H1 (cell line): ENCODE data around the gene ZBTB7A. TPM values are rescaled to one million over a fixed set of nuclear protein-coding genes. Genes with fewer than 3 reads are reported as not detected.

ENCODE experiments used
- CTCF ChIA-PET: fragments of 300-600 bp; sonication (Branson Sonifier 250); formaldehyde crosslinking; loops from one replicate; lab custom pipeline; 2021; ENCODE audit not compliant: partially characterized antibody; lab: Charles Lee
- POLR2A ChIA-PET: fragments of 300-600 bp; sonication (Branson Sonifier 250); formaldehyde crosslinking; loops from one replicate; lab custom pipeline; 2021; ENCODE audit warnings: inconsistent platforms; ENCODE audit not compliant: partially characterized antibody; lab: Charles Lee
- DNase-seq, 2 experiments: peaks; one replicate each; pipeline versions ENCODE4 v3.0.0 to v3.0.0-alpha.2; 2010 to 2022; ENCODE audit warnings: low spot score in 2 of 2, low read depth in 1 of 2, mixed read lengths in 1 of 2
- FAIRE-seq: peaks from 2 replicates; lab custom pipeline; 2011; peaks lifted over from hg19 to GRCh38; lab: Jason Lieb, UNC
- H2AFZ ChIP-seq: 2 replicates; pipeline ENCODE4 v1.8.1; 2012; ENCODE audit warnings: low read length, inconsistent platforms
- H2AK5ac ChIP-seq: 2 replicates; pipeline ENCODE4 v1.6.1; 2013; ENCODE audit warnings: low read depth, low read length
- H2BK120ac ChIP-seq: replicated peaks from 2 replicates; pipeline ENCODE3; 2013; ENCODE audit warnings: low read depth, low read length, inconsistent platforms
- H2BK12ac ChIP-seq: 2 replicates; pipeline ENCODE4 v1.6.1; 2013; ENCODE audit warnings: low read depth, low read length
- H2BK15ac ChIP-seq: 2 replicates; pipeline ENCODE4 v1.6.1; 2013; ENCODE audit warnings: low read length
- H2BK20ac ChIP-seq: 2 replicates; pipeline ENCODE4 v1.6.1; 2013; ENCODE audit warnings: low read length
- H2BK5ac ChIP-seq: 2 replicates; pipeline ENCODE4 v1.6.1; 2013; ENCODE audit warnings: low read depth, low read length
- H3K14ac ChIP-seq: 2 replicates; pipeline ENCODE4 v1.6.1; 2013; ENCODE audit warnings: inconsistent platforms; ENCODE audit not compliant: insufficient read length
- H3K18ac ChIP-seq: 2 replicates; pipeline ENCODE4 v1.6.1; 2013; ENCODE audit warnings: low read length; ENCODE audit errors: extremely low read depth
- H3K23ac ChIP-seq: 2 replicates; pipeline ENCODE4 v1.6.1; 2013; ENCODE audit warnings: inconsistent platforms; ENCODE audit not compliant: insufficient read length
- H3K23me2 ChIP-seq: 2 replicates; pipeline ENCODE4 v1.6.1; 2013; ENCODE audit warnings: low read depth, low read length
- H3K27ac ChIP-seq: 2 replicates; pipeline ENCODE4 v1.6.1; 2011; ENCODE audit warnings: low read depth, low read length, inconsistent platforms
- H3K27me3 ChIP-seq, 4 experiments: replicated peaks in 1 of 4; 1 replicate in 1 of 4; 2 replicates in 3 of 4; pipeline versions ENCODE4 v1.6.1 to v1.8.1; 2011 to 2013; ENCODE audit warnings: low read length in 3 of 4, mild to moderate bottlenecking in 3 of 4, inconsistent platforms in 2 of 4, mixed read lengths in 2 of 4, moderate library complexity in 1 of 4; ENCODE audit not compliant: control insufficient read depth in 3 of 4, insufficient read depth in 3 of 4; ENCODE audit errors: extremely low read depth in 1 of 4
- H3K36me3 ChIP-seq, 4 experiments: 2 replicates each; pipeline versions ENCODE4 v1.6.1 to v1.8.1; 2011 to 2013; ENCODE audit warnings: mild to moderate bottlenecking in 4 of 4, low read length in 3 of 4, moderate library complexity in 2 of 4, control low read depth in 1 of 4, inconsistent platforms in 1 of 4; ENCODE audit not compliant: insufficient read depth in 4 of 4, control insufficient read depth in 2 of 4
- H3K4ac ChIP-seq: replicated peaks from 2 replicates; pipeline ENCODE3; 2013; ENCODE audit warnings: low read length, low read depth, mixed read lengths, inconsistent platforms; ENCODE audit not compliant: insufficient read length
- H3K4me1 ChIP-seq, 4 experiments: replicated peaks in 1 of 4; 1 replicate in 1 of 4; 2 replicates in 3 of 4; pipeline versions ENCODE4 v1.6.1 to v1.8.1; 2011 to 2013; ENCODE audit warnings: low read length in 3 of 4, inconsistent platforms in 2 of 4, mixed read lengths in 1 of 4; ENCODE audit not compliant: insufficient read depth in 4 of 4, control insufficient read depth in 3 of 4
- H3K4me2 ChIP-seq, 2 experiments: 2 replicates each; pipeline versions ENCODE4 v1.6.1 to v1.8.1; 2011 to 2013; ENCODE audit warnings: low read depth in 2 of 2, low read length in 2 of 2, control low read depth in 1 of 2, inconsistent platforms in 1 of 2, mild to moderate bottlenecking in 1 of 2; ENCODE audit not compliant: insufficient read depth in 1 of 2
- H3K4me3 ChIP-seq, 4 experiments: fragments of 200-600, 300-600 bp in 1 of 4; sonication (generic), shearing (Covaris generic), sonication (Bioruptor Twin) in 1 of 4; 2 replicates each; pipeline versions ENCODE4 v1.5.1 to v1.8.1; 2011 to 2016; ENCODE audit warnings: low read length in 4 of 4, low read depth in 3 of 4, control low read depth in 2 of 4, inconsistent platforms in 2 of 4, mild to moderate bottlenecking in 2 of 4, mixed read lengths in 1 of 4, moderate library complexity in 1 of 4; ENCODE audit not compliant: insufficient read depth in 2 of 4; ENCODE audit errors: extremely low read depth in 1 of 4
- H3K56ac ChIP-seq: replicated peaks from 2 replicates; pipeline ENCODE3; 2013; ENCODE audit warnings: low read depth, mild to moderate bottlenecking, mixed read lengths, low read length, inconsistent platforms; ENCODE audit not compliant: insufficient read length
- H3K79me1 ChIP-seq: 2 replicates; pipeline ENCODE4 v1.6.1; 2013; ENCODE audit warnings: low read depth, low read length, control low read depth
- H3K79me2 ChIP-seq, 2 experiments: 2 replicates each; pipeline versions ENCODE4 v1.6.1 to v1.8.1; 2012 to 2013; ENCODE audit warnings: low read length in 2 of 2, mild to moderate bottlenecking in 2 of 2, inconsistent platforms in 1 of 2; ENCODE audit not compliant: insufficient read depth in 2 of 2, control insufficient read depth in 1 of 2
- H3K9ac ChIP-seq, 4 experiments: replicated peaks in 1 of 4; 1 replicate in 1 of 4; 2 replicates in 3 of 4; pipeline versions ENCODE4 v1.6.1 to v1.8.1; 2011 to 2013; ENCODE audit warnings: low read depth in 3 of 4, low read length in 3 of 4, control low read depth in 2 of 4, mild to moderate bottlenecking in 2 of 4, moderate library complexity in 2 of 4, inconsistent platforms in 1 of 4; ENCODE audit errors: extremely low read depth in 1 of 4
- H3K9me3 ChIP-seq, 2 experiments: 2 replicates each; pipeline versions ENCODE4 v1.6.1 to v1.8.1; 2012 to 2013; ENCODE audit warnings: mild to moderate bottlenecking in 2 of 2, moderate library complexity in 2 of 2, control low read depth in 1 of 2, inconsistent platforms in 1 of 2, low read depth in 1 of 2, low read length in 1 of 2, mixed read lengths in 1 of 2; ENCODE audit not compliant: insufficient read depth in 2 of 2
- H4K20me1 ChIP-seq, 2 experiments: replicated peaks in 1 of 2; 2 replicates each; pipeline versions ENCODE3 to v1.8.1; 2011 to 2013; ENCODE audit warnings: inconsistent platforms in 2 of 2, low read length in 2 of 2, mild to moderate bottlenecking in 1 of 2; ENCODE audit not compliant: insufficient read depth in 2 of 2, control insufficient read depth in 1 of 2
- H4K5ac ChIP-seq: 2 replicates; pipeline ENCODE4 v1.6.1; 2013; ENCODE audit warnings: low read length, low read depth, mixed read lengths, inconsistent platforms; ENCODE audit not compliant: insufficient read length
- H4K8ac ChIP-seq: 2 replicates; pipeline ENCODE4 v1.8.0; 2013; ENCODE audit warnings: mild to moderate bottlenecking, moderate library complexity, low read length, inconsistent platforms; ENCODE audit not compliant: insufficient read depth; ENCODE audit errors: extremely low read depth
- H4K91ac ChIP-seq: replicated peaks from 2 replicates; pipeline ENCODE3; 2013; ENCODE audit warnings: low read length, mixed read lengths, inconsistent platforms; ENCODE audit not compliant: insufficient read length
- TAF7 ChIP-seq: optimal IDR thresholded peaks from 2 replicates; pipeline ENCODE3; 2011; ENCODE audit warnings: low read depth, mild to moderate bottlenecking, inconsistent platforms, low read length, moderate library complexity, borderline replicate concordance
- WGBS, 2 experiments: shearing (Covaris generic) in 1 of 2; methylation state at CpG; one replicate each; pipeline versions ENCODE4 v1.1.6 to v1.1.7; 2013 to 2015; ENCODE audit warnings: low lambda C conversion rate in 2 of 2, mixed read lengths in 2 of 2, inconsistent platforms in 1 of 2, low coverage in 1 of 2, missing lambda C conversion rate in 1 of 2; ENCODE audit not compliant: insufficient replicate concordance in 2 of 2, insufficient coverage in 1 of 2, insufficient read length in 1 of 2; ENCODE audit errors: extremely low coverage in 1 of 2, missing lambda C conversion rate in 1 of 2; 5-methylcytosine and 5-hydroxymethylcytosine counted together
- polyA plus RNA-seq, 7 experiments: library from polyadenylated mRNA; depleted of rRNA in 3 of 7; stranded (reverse) in 5 of 7; unstranded in 2 of 7; fragments of >200 nt in 5 of 7; fragments of 200-250 nt in 2 of 7; gene quantifications; 1 replicate in 5 of 7; 2 replicates in 1 of 7; 4 replicates in 1 of 7; pipeline versions ENCODE4 v1.2.1 to v1.2.3, GENCODE V29; 2011 to 2013; ENCODE audit warnings: missing spikeins in 2 of 7, mixed read lengths in 2 of 7
- total RNA-seq: library from RNA; stranded (reverse); fragmentation: NEBNext Ultra II Directional; extraction: Animal tissue kit (Norgen Biotek cat#: 25700); gene quantifications from 2 replicates; pipeline ENCODE4 v1.2.1, GENCODE V29; 2021

The ZBTB7A gene
- total and polyA plus RNA-seq, 2 of the 8 experiments (the other 6 are each of a cell fraction or from before 2014, with no cell fraction given): 5.6 to 17.8 TPM

- no peaks in the 10 kb centered on the region for H3K9me3 ChIP-seq
- H3K18ac ChIP-seq: no peak overlapping the region
- H2AFZ ChIP-seq: no peak overlapping the region
- no peak overlapping the region for H3K56ac ChIP-seq
- 95% methylated on average over 31 of the region's 37 CpGs; no CpG with 5 or more reads in 1 of the 2 experiments for WGBS, 2 experiments
- H2BK12ac ChIP-seq: no peak overlapping the region
- H3K4me1 ChIP-seq: peaks cover 0 to 3% (median 0%) of the 10 kb centered on the region in 4 experiments; a peak in 4 of 7 replicates
- peaks cover 0 to 26% (median 7%) of the 10 kb centered on the region in 4 experiments; a peak in 5 of 8 replicates for H3K36me3 ChIP-seq
- peaks cover 28 to 43% of the 10 kb centered on the region in 2 experiments for H4K20me1 ChIP-seq
- ChIA-PET CTCF (no interaction called here), POLR2A (interaction anchor here (3.2 kb wide), 1 partner anchor 31 kb away, joined by 13 read pairs; the partner anchor contains the start of gene EEF2)
- no peak overlapping the region for H3K4ac ChIP-seq
- peaks cover 19% of the 10 kb centered on the region for H3K79me1 ChIP-seq
- no peak overlapping the region for H2AK5ac ChIP-seq
- no peaks in the 10 kb centered on the region; the same call in 1 of the 2 replicates for H3K23me2 ChIP-seq
- no peak overlapping the region for H2BK20ac ChIP-seq
- H2BK15ac ChIP-seq: no peak overlapping the region
- no peak overlapping the region for H3K4me3 ChIP-seq
- H3K27me3 ChIP-seq: no peaks in the 10 kb centered on the region
- H3K9ac ChIP-seq: no peak overlapping the region
- no peak overlapping the region for H3K27ac ChIP-seq
- no peak overlapping the region for H2BK120ac ChIP-seq
- H3K23ac ChIP-seq: no peak overlapping the region
- no peak overlapping the region for H3K4me2 ChIP-seq
- H2BK5ac ChIP-seq: no peak overlapping the region; the same call in 1 of the 2 replicates
- H3K14ac ChIP-seq: no peak overlapping the region
- peaks cover 4 to 56% of the 10 kb centered on the region in 2 experiments; a peak in 3 of 4 replicates for H3K79me2 ChIP-seq
- no peak overlapping the region for H4K8ac ChIP-seq
- no peak for FAIRE-seq
- no peak overlapping the region for H4K91ac ChIP-seq
- no peak overlapping the region for H4K5ac ChIP-seq
- no peak for DNase-seq
- TF ChIP-seq TAF7: no peak
Observed at GRCh38 chr19:4015705-4016402, 50.8 kb downstream of the ZBTB7A start.
